ENCODE results near the gene OPCML. TPM values are rescaled to one million over a fixed set of nuclear protein-coding genes. Genes with fewer than 3 reads are reported as not detected.

Gene OPCML
- total and polyA plus RNA-seq, 2 experiments from 2014 or later, result 1.2 to 4.4 TPM

DNA sequence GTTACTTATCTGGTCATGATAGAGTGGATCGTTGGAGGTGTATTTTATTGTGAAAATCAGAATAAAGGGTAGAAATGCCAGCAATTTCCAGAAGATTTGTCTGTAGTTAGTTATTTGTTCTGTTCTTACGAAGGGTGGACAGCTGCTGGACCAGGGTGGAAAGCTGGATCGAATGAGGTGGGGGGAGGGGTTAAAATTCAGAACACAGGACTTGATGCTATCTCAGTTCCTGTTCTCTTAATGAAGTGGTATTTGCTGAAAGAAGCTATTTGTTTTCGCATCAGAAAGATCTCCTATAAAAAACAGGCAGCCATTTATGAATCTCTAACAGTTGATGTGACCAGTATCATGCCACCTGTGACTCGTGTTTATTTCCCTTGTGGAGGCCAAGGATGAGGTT is 556.2 kb downstream of the OPCML start:
- Histone ChIP-seq H3K79me2 (replicated peaks; ENCODE audit: insufficient read depth) (no peaks in the 10 kb centered on the region), H3F3A (replicated peaks; ENCODE audit: low read depth) (no peaks in the 10 kb centered on the region), H3K27me3 (ENCODE audit: insufficient read depth) (no peaks in the 10 kb centered on the region), H3K4me3 (no peak overlapping the region), H3K4me2 (no peak overlapping the region), H3K36me3 (ENCODE audit: insufficient read depth) (no peaks in the 10 kb centered on the region), H3K9me2 (ENCODE audit: insufficient read depth) (peaks cover 7% of the 10 kb centered on the region; the same call in 1 of the 2 replicates), H4K20me1 (replicated peaks; ENCODE audit: insufficient read depth) (no peaks in the 10 kb centered on the region), H3K4me1 (ENCODE audit: insufficient read depth) (no peaks in the 10 kb centered on the region), H3K27ac (ENCODE audit: low read depth) (no peak overlapping the region), H2AFZ (no peak overlapping the region)
- Mint-ChIP-seq H3K27me3 (ENCODE audit: insufficient read depth, low read depth, poor library complexity) (no peaks in the 10 kb centered on the region), H3K36me3 (ENCODE audit: low read depth) (no peaks in the 10 kb centered on the region), H3K4me3 (no peak overlapping the region), H3K27ac (no peak overlapping the region), H3K4me1 (peaks cover 8% of the 10 kb centered on the region; the same call in 2 of the 3 replicates), H3K9me3 (no peaks in the 10 kb centered on the region)
- TF ChIP-seq CREB1 (CRISPR knock-in tag; IDR thresholded peaks at IDR 0.05; ENCODE audit: low read depth) (no peak), JUNB (IDR thresholded peaks at IDR 0.05; ENCODE audit: unreplicated experiment) (no peak), ZNF331 (CRISPR knock-in tag; IDR thresholded peaks at IDR 0.05; ENCODE audit: low read depth) (no peak)
- ATAC-seq, result no peak
- DNase-seq (ENCODE audit: low spot score), result no peak

DNA sequence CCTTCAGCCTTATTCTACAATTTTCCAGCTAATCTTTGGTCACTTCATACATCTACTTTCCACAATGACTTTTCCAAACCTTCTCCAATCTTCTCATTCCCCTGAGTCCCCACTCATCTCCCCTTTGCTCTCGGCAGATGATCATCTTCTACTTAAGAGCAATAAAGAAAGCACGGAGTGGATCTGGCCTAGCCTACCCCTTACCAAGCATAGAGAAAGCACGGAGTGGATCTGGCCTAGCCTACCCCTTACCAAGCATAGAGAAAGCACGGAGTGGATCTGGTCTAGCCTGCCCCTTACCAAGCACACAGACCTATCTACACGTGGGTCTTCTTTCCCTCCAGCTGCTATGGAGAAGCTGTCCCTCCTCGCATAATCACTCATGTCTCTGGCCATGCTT is 558.6 kb downstream of the OPCML start:
- H3K4me1 ChIP-seq (ENCODE audit: insufficient read depth), result no peaks in the 10 kb centered on the region
- Mint-ChIP-seq H3K9me3 (no peaks in the 10 kb centered on the region), H3K4me3 (no peak overlapping the region), H3K4me1 (peaks cover 8% of the 10 kb centered on the region), H3K27ac (no peak overlapping the region), H3K27me3 (ENCODE audit: insufficient read depth, low read depth, poor library complexity) (no peaks in the 10 kb centered on the region), H3K36me3 (ENCODE audit: low read depth) (no peaks in the 10 kb centered on the region)
- no peaks in the 10 kb centered on the region for H3F3A ChIP-seq (replicated peaks; ENCODE audit: low read depth)
- no peak overlapping the region for H3K27ac ChIP-seq (ENCODE audit: low read depth)
- no peaks in the 10 kb centered on the region for H3K36me3 ChIP-seq (ENCODE audit: insufficient read depth)
- no peak overlapping the region for H3K4me3 ChIP-seq
- no peaks in the 10 kb centered on the region for H4K20me1 ChIP-seq (replicated peaks; ENCODE audit: insufficient read depth)
- DNase-seq (ENCODE audit: low spot score) (peak; percentile 33), ATAC-seq (peak; percentile 91)
- H3K79me2 ChIP-seq (replicated peaks; ENCODE audit: insufficient read depth), result no peaks in the 10 kb centered on the region
- H3K4me2 ChIP-seq, result no peak overlapping the region
- H2AFZ ChIP-seq, result no peak overlapping the region
- peaks cover 7% of the 10 kb centered on the region; the same call in 1 of the 2 replicates for H3K9me2 ChIP-seq (ENCODE audit: insufficient read depth)
- no peaks in the 10 kb centered on the region for H3K27me3 ChIP-seq (ENCODE audit: insufficient read depth)
- TF ChIP-seq ZNF331 (CRISPR knock-in tag; IDR thresholded peaks at IDR 0.05; ENCODE audit: low read depth), result no peak
- TF ChIP-seq EZH2phosphoT487 (IDR thresholded peaks at IDR 0.05; ENCODE audit: unreplicated experiment), result no peak
- TF ChIP-seq JUNB (IDR thresholded peaks at IDR 0.05; ENCODE audit: unreplicated experiment), result no peak
- TF ChIP-seq, protein P1, sequence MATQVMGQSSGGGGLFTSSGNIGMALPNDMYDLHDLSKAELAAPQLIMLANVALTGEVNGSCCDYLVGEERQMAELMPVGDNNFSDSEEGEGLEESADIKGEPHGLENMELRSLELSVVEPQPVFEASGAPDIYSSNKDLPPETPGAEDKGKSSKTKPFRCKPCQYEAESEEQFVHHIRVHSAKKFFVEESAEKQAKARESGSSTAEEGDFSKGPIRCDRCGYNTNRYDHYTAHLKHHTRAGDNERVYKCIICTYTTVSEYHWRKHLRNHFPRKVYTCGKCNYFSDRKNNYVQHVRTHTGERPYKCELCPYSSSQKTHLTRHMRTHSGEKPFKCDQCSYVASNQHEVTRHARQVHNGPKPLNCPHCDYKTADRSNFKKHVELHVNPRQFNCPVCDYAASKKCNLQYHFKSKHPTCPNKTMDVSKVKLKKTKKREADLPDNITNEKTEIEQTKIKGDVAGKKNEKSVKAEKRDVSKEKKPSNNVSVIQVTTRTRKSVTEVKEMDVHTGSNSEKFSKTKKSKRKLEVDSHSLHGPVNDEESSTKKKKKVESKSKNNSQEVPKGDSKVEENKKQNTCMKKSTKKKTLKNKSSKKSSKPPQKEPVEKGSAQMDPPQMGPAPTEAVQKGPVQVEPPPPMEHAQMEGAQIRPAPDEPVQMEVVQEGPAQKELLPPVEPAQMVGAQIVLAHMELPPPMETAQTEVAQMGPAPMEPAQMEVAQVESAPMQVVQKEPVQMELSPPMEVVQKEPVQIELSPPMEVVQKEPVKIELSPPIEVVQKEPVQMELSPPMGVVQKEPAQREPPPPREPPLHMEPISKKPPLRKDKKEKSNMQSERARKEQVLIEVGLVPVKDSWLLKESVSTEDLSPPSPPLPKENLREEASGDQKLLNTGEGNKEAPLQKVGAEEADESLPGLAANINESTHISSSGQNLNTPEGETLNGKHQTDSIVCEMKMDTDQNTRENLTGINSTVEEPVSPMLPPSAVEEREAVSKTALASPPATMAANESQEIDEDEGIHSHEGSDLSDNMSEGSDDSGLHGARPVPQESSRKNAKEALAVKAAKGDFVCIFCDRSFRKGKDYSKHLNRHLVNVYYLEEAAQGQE (IDR thresholded peaks at IDR 0.05; ENCODE audit: unreplicated experiment), result no peak
- TF ChIP-seq STAT1 (IDR thresholded peaks at IDR 0.05; ENCODE audit: unreplicated experiment), result no peak
- TF ChIP-seq CREB1 (CRISPR knock-in tag; IDR thresholded peaks at IDR 0.05; ENCODE audit: low read depth), result no peak
- TF ChIP-seq POLR2AphosphoS5 (IDR thresholded peaks at IDR 0.05; ENCODE audit: low read depth), result no peak
- TF ChIP-seq, protein P2, sequence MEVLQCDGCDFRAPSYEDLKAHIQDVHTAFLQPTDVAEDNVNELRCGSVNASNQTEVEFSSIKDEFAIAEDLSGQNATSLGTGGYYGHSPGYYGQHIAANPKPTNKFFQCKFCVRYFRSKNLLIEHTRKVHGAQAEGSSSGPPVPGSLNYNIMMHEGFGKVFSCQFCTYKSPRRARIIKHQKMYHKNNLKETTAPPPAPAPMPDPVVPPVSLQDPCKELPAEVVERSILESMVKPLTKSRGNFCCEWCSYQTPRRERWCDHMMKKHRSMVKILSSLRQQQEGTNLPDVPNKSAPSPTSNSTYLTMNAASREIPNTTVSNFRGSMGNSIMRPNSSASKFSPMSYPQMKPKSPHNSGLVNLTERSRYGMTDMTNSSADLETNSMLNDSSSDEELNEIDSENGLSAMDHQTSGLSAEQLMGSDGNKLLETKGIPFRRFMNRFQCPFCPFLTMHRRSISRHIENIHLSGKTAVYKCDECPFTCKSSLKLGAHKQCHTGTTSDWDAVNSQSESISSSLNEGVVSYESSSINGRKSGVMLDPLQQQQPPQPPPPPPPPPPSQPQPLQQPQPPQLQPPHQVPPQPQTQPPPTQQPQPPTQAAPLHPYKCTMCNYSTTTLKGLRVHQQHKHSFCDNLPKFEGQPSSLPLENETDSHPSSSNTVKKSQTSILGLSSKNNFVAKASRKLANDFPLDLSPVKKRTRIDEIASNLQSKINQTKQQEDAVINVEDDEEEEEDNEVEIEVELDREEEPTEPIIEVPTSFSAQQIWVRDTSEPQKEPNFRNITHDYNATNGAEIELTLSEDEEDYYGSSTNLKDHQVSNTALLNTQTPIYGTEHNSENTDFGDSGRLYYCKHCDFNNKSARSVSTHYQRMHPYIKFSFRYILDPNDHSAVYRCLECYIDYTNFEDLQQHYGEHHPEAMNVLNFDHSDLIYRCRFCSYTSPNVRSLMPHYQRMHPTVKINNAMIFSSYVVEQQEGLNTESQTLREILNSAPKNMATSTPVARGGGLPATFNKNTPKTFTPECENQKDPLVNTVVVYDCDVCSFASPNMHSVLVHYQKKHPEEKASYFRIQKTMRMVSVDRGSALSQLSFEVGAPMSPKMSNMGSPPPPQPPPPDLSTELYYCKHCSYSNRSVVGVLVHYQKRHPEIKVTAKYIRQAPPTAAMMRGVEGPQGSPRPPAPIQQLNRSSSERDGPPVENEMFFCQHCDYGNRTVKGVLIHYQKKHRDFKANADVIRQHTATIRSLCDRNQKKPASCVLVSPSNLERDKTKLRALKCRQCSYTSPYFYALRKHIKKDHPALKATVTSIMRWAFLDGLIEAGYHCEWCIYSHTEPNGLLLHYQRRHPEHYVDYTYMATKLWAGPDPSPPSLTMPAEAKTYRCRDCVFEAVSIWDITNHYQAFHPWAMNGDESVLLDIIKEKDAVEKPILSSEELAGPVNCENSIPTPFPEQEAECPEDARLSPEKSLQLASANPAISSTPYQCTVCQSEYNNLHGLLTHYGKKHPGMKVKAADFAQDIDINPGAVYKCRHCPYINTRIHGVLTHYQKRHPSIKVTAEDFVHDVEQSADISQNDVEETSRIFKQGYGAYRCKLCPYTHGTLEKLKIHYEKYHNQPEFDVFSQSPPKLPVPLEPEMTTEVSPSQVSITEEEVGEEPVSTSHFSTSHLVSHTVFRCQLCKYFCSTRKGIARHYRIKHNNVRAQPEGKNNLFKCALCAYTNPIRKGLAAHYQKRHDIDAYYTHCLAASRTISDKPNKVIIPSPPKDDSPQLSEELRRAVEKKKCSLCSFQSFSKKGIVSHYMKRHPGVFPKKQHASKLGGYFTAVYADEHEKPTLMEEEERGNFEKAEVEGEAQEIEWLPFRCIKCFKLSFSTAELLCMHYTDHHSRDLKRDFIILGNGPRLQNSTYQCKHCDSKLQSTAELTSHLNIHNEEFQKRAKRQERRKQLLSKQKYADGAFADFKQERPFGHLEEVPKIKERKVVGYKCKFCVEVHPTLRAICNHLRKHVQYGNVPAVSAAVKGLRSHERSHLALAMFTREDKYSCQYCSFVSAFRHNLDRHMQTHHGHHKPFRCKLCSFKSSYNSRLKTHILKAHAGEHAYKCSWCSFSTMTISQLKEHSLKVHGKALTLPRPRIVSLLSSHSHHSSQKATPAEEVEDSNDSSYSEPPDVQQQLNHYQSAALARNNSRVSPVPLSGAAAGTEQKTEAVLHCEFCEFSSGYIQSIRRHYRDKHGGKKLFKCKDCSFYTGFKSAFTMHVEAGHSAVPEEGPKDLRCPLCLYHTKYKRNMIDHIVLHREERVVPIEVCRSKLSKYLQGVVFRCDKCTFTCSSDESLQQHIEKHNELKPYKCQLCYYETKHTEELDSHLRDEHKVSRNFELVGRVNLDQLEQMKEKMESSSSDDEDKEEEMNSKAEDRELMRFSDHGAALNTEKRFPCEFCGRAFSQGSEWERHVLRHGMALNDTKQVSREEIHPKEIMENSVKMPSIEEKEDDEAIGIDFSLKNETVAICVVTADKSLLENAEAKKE (CRISPR knock-in tag; IDR thresholded peaks at IDR 0.05), result no peak
- no peak for TF ChIP-seq ZNF114 (CRISPR knock-in tag; IDR thresholded peaks at IDR 0.05)
- TF ChIP-seq EZH2 (IDR thresholded peaks at IDR 0.05; ENCODE audit: low read depth, unreplicated experiment), result no peak
- no peak for TF ChIP-seq NANOG (IDR thresholded peaks at IDR 0.05; ENCODE audit: borderline replicate concordance)

Data from GM23338 (cell line).